ENCODE data around the gene RFX8. TPM values are rescaled to one million over a fixed set of nuclear protein-coding genes. Genes with fewer than 3 reads are reported as not detected.

RFX8 gene
- total and polyA plus RNA-seq, 2 donors (not counting 3 experiments of a cell fraction or from before 2014, with no cell fraction given), result 0.21 to 1.00 TPM

GRCh38 chr2:101479328-101479727 lies 4.4 kb upstream of the RFX8 start:
- H3K27ac ChIP-seq (ENCODE audit: insufficient read depth, low read depth, low read length), result no peak overlapping the region
- no peak overlapping the region for H3K4me2 ChIP-seq (ENCODE audit: insufficient read depth, low read length)
- FAIRE-seq (no peak), DNase-seq (ENCODE audit: low read depth, low spot score) (no peak)
- no peaks in the 10 kb centered on the region for H3K36me3 ChIP-seq (ENCODE audit: control insufficient read depth in 2 of 2, extremely low read depth in 1 of 2, insufficient read depth in 2 of 2, low read length in 2 of 2)
- ChIA-PET POLR2A (no interaction called here), CTCF (interaction anchor here (1.5 kb wide), 1 partner anchor 352 kb away, joined by 3 read pairs; no protein-coding TSS in a partner anchor)
- dilution Hi-C loops (cut with MboI; ENCODE audit: extremely low pct_ligation_motif_present, low sequenced_read_pairs) (no loop called here), intact Hi-C loops (cut with micrococcal nuclease) (no loop called here)
- H2AFZ ChIP-seq (ENCODE audit: low read depth, low read length), result no peak overlapping the region
- no peaks in the 10 kb centered on the region for H4K20me1 ChIP-seq (replicated peaks; ENCODE audit: control insufficient read depth, extremely low read depth, insufficient read depth, low read length)
- no peak overlapping the region for H3K4me3 ChIP-seq (replicated peaks in 1 of 3; ENCODE audit: insufficient read depth in 1 of 3, low read depth in 1 of 3, low read length in 3 of 3)
- H3K27me3 ChIP-seq (ENCODE audit: control insufficient read depth in 2 of 2, insufficient read depth in 2 of 2, low read length in 2 of 2), result no peaks in the 10 kb centered on the region
- no peaks in the 10 kb centered on the region for H3K9me3 ChIP-seq (replicated peaks; ENCODE audit: control insufficient read depth, insufficient read depth, low read length)
- no peak overlapping the region for H3K9ac ChIP-seq (replicated peaks; ENCODE audit: extremely low read depth, insufficient read depth, low read length)
- BruUV-seq (replicated peaks), result no TSS peak
- no peaks in the 10 kb centered on the region for H3K79me2 ChIP-seq (ENCODE audit: control insufficient read depth, insufficient read depth, low read length)
- H3K9me1 ChIP-seq (replicated peaks; ENCODE audit: control insufficient read depth, extremely low read depth, insufficient read depth, low read length), result no peaks in the 10 kb centered on the region
- no peak for TF ChIP-seq GATA2 (IDR thresholded peaks at IDR 0.05; ENCODE audit: insufficient read depth, insufficient read length, low read depth, low read length)
- no peak for TF ChIP-seq POLR2A (IDR thresholded peaks at IDR 0.05; ENCODE audit: low read depth, low read length)
- peaks cover 2% of the 10 kb centered on the region for H3K4me1 ChIP-seq (ENCODE audit: control insufficient read depth, extremely low read depth, insufficient read depth, low read length)

- peak; percentile 15 for DNase-seq (ENCODE audit: low read depth, low spot score)
- no TSS peak for BruUV-seq (replicated peaks)
- intact Hi-C loops (cut with micrococcal nuclease), result no loop called here
Observed at GRCh38 chr2:101478181-101479001, 3.5 kb upstream of the RFX8 start.

More at GRCh38 chr2:101478181-101479001, 3.5 kb upstream of the RFX8 start:
- ChIA-PET POLR2A (interaction anchor here (0.6 kb wide), 1 partner anchor 20 kb away, joined by 3 read pairs; no protein-coding TSS in a partner anchor), CTCF (interaction anchor here (1.5 to 1.6 kb wide), 2 partner anchors 8 to 353 kb away, joined by 3 to 4 read pairs; no protein-coding TSS in a partner anchor)
- no peaks in the 10 kb centered on the region for H4K20me1 ChIP-seq (replicated peaks; ENCODE audit: control insufficient read depth, extremely low read depth, insufficient read depth, low read length)
- no peaks in the 10 kb centered on the region for H3K36me3 ChIP-seq (ENCODE audit: control insufficient read depth in 2 of 2, extremely low read depth in 1 of 2, insufficient read depth in 2 of 2, low read length in 2 of 2)
- no peak overlapping the region for H3K27ac ChIP-seq (ENCODE audit: insufficient read depth, low read depth, low read length)
- no peak overlapping the region for H3K4me2 ChIP-seq (ENCODE audit: insufficient read depth, low read length)
- no peaks in the 10 kb centered on the region for H3K9me1 ChIP-seq (replicated peaks; ENCODE audit: control insufficient read depth, extremely low read depth, insufficient read depth, low read length)
- H3K4me1 ChIP-seq (ENCODE audit: control insufficient read depth, extremely low read depth, insufficient read depth, low read length), result peaks cover 7% of the 10 kb centered on the region
- no peaks in the 10 kb centered on the region for H3K9me3 ChIP-seq (replicated peaks; ENCODE audit: control insufficient read depth, insufficient read depth, low read length)
- no peak for FAIRE-seq
- no peaks in the 10 kb centered on the region for H3K27me3 ChIP-seq (ENCODE audit: control insufficient read depth in 2 of 2, insufficient read depth in 2 of 2, low read length in 2 of 2)
- TF ChIP-seq CTCF (IDR thresholded peaks at IDR 0.05; ENCODE audit: extremely low read depth in 1 of 2, insufficient read depth in 1 of 2, low read depth in 1 of 2, low read length in 2 of 2) (no peak), MAX (IDR thresholded peaks at IDR 0.05; ENCODE audit: insufficient read depth, insufficient read length) (no peak), JUN (IDR thresholded peaks at IDR 0.05; ENCODE audit: borderline replicate concordance, insufficient read depth, insufficient read length, low read depth) (no peak), POLR2A (IDR thresholded peaks at IDR 0.05; ENCODE audit: low read depth, low read length) (no peak), POLR2AphosphoS5 (IDR thresholded peaks at IDR 0.05; ENCODE audit: insufficient read depth, low read depth, low read length) (no peak), MYC (IDR thresholded peaks at IDR 0.05; ENCODE audit: low read depth, low read length) (no peak), GATA2 (IDR thresholded peaks at IDR 0.05; ENCODE audit: insufficient read depth, insufficient read length, low read depth, low read length) (no peak), FOS (IDR thresholded peaks at IDR 0.05; ENCODE audit: borderline replicate concordance, insufficient read depth, low read length) (no peak), EZH2 (IDR thresholded peaks at IDR 0.05; ENCODE audit: borderline replicate concordance, low read depth, low read length, severe bottlenecking) (no peak)
- no peak overlapping the region for H3K4me3 ChIP-seq (replicated peaks in 1 of 3; ENCODE audit: insufficient read depth in 1 of 3, low read depth in 1 of 3, low read length in 3 of 3)
- no peaks in the 10 kb centered on the region for H3K79me2 ChIP-seq (ENCODE audit: control insufficient read depth, insufficient read depth, low read length)
- H2AFZ ChIP-seq (ENCODE audit: low read depth, low read length), result no peak overlapping the region
- no peak overlapping the region for H3K9ac ChIP-seq (replicated peaks; ENCODE audit: extremely low read depth, insufficient read depth, low read length)
- dilution Hi-C loops (cut with MboI; ENCODE audit: extremely low pct_ligation_motif_present, low sequenced_read_pairs), result no loop called here

All from endothelial cell of umbilical vein (primary cell).